GM19452 (cell line): ENCODE data around the gene NOX3.

Experiments
- ATAC-seq: cut with Tn5 transposase; IDR thresholded peaks from one replicate; pipeline ENCODE4 v1.9.1; 2021; ENCODE audit not compliant: unreplicated experiment

The NOX3 gene

DNA sequence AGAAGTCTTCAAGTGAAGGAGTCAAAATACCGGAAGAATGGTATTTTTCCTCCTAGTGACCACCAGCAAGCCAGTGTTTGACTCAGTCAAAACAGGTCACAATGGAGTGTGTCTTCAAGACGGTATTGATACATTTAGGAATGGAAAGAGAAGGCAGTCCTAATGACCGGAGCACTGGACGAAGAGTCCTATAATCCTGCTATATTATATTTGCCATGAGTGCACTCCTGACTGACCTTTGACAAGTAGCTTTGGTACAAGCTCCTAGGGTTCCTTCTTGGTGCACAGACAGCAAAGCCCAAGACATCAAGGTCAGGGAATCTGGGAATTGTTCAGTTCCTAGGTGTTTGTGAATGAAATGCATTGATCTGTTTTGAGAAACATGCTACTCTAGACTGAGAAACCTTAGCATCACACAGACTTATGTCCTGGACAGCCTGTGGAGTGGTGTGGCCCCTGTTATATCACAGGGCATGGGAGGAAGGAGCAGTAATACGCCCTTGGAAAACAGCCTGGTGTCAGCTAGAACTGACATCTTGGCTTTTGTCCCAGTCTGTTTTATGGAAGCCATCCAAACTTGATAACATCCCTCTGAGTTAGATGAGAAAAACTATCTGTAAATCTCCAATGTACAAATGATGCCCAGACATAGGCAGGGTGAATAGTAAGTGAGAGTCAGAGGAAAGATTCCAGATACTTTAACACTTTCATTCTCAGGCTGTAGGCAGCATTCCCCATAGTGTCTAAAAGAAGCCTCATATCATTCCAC is 18.5 kb downstream of the NOX3 start:
- ATAC-seq = no peak

GRCh38 chr6:155434829-155435423 is 20.7 kb downstream of the NOX3 start:
- no peak for ATAC-seq

DNA sequence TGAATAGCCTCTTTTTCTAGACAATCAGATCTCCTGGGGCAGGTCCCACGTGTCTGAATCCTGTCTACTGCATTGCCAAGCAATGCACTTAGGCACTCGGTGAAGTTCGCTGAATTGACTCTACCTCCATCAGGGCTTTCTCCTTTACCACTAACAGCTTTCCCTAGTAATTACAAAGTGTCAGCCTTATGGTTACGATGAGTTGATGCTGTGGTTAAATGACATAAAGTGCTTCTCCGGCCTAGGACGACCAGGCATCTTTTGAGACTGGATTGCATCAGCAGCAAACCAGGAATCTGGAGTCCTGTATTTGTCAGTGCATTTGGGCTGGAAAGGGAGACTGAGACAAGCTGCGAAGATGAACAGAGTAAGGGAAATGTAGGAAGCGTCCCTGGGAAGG is 21.5 kb downstream of the NOX3 start:
- ATAC-seq = no peak

DNA sequence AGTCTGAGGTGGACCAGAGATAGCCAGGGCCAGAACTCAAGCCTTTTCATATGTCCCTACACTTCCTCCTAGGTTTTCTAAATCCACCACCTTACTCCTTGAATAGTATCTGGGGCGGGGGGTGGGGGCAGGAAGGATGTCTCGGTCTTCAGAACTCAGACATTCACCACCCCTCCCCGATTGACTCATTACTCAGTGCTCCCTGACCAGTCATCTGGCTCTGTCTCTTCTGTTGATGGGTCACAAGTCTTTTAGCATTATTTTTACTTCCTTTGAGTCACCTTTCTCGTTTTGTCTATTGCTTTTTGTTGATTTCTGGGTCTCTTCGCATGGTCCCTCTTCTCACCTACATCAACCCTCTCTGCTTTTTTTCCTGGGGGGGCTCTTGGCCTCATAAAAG is 23.3 kb downstream of the NOX3 start:
- ATAC-seq = no peak

DNA sequence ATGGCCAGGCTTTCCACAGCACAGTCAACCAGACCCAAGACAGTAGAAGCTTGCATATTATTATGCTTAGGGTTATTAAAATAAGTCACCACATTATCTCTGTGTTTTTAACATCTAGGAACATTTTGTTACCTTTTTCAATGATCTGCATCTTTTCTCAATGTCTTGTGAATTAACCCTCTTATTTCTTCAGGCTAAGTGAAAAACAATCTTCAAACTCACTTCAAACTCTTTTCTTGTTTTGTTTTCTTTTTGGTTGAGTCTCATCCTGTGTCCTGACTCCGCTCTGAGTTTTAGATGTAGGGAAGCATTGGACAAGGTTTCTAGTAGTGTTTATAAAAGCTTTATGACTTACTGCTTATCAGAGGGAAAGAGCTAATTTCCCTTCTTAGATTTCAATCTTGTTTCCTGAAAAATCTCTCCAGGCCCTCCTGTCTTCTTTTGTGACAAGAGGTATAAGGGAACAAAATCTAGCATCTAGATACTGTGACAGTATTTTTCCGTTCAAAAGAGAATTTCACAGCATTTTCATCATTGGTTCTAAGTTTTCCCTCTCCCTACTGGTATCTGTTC is 26.2 kb downstream of the NOX3 start:
- no peak for ATAC-seq

- ATAC-seq = no peak
Measured at GRCh38 chr6:155426408-155426945, 29.2 kb downstream of the NOX3 start.

DNA sequence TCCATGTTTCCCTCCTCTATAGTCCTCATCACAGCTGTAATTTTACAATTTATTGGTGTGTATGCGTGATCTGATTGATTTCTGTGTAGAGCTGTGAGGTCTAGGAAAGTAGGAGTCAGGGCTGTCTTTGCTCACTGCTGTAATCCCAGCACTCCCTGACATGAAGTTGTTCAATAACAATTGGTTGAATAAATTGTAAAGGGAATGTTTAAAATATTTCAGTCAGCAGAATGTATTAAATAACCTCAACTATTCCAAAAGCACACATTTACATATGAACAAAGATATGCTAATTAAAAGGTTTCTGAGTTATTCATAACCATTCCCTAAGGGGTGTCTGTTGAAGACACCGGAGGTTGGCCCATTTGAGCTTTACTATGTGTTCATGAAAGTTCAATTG is 31.5 kb downstream of the NOX3 start:
- no peak for ATAC-seq

- no peak for ATAC-seq
Measured at GRCh38 chr6:155422635-155423034, 33.0 kb downstream of the NOX3 start.

GRCh38 chr6:155420492-155420891 is 35.1 kb downstream of the NOX3 start:
- ATAC-seq = no peak

DNA sequence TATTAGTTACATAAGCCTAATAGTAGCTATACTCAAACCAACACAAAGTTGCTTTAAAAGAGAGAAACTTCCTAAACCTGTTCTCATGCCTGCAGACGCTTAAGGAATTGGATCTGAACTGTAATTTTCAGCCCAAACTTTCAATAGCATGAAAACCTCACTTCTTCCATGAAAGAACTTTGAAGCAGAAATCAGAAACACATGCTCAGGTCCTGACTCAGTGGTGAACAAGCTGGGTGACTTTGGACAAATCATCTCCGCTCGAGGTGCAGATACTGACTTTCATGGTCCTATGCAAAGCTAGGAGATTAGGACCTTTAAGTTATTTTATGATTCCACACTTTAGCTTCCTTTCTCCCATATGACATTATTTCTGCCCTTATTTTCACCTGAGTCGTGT is 36.5 kb downstream of the NOX3 start:
- no peak for ATAC-seq

- ATAC-seq = peak; percentile 64
Measured at GRCh38 chr6:155418017-155418761, 37.5 kb downstream of the NOX3 start.

DNA sequence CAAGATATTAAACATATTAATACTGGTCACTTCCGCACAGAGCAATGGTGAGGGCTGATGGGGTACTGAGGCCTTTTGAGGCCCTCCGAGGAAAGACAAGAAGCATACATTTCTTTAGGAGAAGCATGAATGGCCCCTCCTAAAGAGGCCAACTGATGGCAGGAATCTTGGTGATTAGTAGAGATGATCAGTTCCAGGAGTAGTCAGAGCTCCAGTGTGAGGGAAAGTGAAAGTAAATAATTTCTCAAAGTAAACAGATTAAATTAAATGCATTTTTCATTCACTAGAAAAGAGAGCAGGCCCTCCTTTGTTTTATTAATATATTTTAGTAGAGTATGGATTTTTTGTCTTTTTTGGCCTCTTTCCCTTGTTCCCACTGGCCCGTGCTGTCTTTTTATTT is 38.2 kb downstream of the NOX3 start:
- no peak for ATAC-seq

- ATAC-seq = no peak
Measured at GRCh38 chr6:155415953-155416352, 39.7 kb downstream of the NOX3 start.

DNA sequence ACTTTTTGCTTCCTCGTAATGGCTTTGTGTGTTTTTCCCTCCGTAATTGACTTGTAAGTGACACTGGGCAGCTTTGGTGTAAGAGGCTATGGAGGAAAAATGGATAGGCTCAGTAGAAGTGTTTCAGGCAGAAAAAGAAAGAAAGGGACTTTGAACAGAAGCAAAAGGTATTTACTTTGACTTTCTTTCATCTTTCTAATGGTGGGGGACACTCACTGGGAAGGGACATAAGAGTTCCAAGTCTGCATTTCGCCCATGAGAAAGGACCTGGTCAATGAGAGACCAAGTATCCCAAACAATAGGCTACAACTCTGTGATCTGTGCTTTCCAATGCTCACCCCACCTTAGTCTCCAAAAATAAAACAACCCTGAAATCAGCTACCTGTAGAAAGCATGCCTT is 41.6 kb downstream of the NOX3 start:
- no peak for ATAC-seq

- no peak for ATAC-seq
Measured at GRCh38 chr6:155412335-155412734, 43.3 kb downstream of the NOX3 start.

- no peak for ATAC-seq
Measured at GRCh38 chr6:155411154-155412052, 44.2 kb downstream of the NOX3 start.

- ATAC-seq = no peak
Measured at GRCh38 chr6:155409391-155409790, 46.2 kb downstream of the NOX3 start.

DNA sequence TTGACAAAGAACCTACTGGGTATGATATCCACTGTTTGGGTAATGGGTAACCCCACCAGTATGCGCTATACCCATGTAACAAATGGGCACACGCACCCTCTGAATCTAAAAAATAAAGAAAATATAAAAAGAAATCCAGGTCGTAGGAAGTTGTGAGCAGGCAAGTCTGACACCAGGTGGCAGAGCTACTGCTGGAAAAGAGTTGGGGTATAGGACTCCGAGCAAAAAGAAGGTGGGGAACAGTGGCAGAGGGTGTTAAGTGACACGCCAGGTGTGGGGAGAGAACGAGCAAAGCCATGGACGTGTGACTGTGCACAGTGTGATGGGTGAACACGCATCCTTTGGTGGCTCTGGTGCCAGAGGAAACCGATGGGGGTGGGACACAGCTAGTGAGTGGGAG is 46.7 kb downstream of the NOX3 start:
- ATAC-seq = no peak

DNA sequence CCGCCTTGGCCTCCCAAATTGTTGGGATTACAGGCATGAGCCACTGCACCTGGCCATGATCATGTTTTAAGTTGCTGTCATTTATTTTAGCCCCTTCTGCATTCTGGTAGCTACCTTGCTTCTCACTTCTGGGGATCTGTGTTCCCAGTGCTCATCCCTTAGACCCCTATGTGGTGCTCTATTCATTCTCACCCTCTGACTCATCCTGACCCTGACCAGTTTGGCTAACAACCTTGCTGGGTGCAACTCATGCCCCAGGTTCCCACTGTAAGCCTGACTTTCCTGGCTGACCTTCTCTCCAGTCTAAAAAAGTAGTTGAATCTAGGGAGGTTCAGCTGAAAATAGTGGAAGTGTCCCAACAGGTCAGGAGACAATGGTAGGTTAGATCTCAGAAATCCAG is 47.4 kb downstream of the NOX3 start:
- no peak for ATAC-seq

- no peak for ATAC-seq
Measured at GRCh38 chr6:155406801-155407200, 48.8 kb downstream of the NOX3 start.

GRCh38 chr6:155404937-155405336 is 50.7 kb downstream of the NOX3 start:
- no peak for ATAC-seq
